ENCODE results near the gene TPCN2. TPM values are rescaled to one million over a fixed set of nuclear protein-coding genes. Genes with fewer than 3 reads are reported as not detected.
A peak's percentile ranks its signal among the peaks of the same experiment; 100 is the strongest.

TPCN2 gene
- total and polyA plus RNA-seq, 12 donors: 3.1 to 21.6 (median 10.4) TPM

DNA sequence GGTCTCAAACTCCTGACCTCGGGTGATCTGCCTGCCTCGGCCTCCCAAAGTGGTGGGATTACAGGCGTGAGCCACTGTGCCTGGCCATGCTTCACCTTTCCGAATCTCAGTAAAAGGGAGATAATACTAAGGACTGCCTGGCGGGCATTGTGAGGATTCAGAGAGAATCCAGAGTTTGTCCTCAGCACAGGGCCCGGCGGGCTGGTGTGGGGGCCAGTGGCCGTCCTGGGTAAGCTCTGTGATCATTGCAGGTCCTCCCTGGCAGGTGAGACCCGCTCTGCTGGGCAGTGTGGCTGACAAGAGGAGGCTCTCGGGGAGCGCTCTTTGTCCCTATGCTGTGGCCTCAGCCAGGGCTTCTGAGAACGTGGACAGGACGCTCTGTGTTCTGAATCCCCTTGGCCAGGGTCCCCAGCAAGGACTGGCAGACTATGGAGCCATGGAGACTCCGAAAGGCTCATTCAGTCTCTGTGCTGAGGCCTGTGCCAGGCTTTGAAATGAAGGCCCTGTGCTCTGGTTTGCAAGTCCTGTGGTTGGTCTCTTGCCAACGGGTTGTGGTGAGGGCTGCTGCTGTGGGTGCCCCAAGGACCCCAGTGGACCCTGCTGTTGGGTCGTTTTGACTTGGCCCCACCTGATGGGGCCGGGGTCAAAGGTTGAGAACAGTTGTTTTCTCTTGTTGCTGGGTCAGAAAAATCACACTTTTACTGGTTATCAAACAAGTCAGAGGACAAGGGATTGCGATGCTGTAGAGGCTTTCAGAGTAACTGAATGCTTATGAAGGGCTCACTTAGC, 2.1 kb downstream of the TPCN2 start:
- intact Hi-C loops (cut with DNase I): no loop called here
- H3K9me3 ChIP-seq (replicated peaks in 1 of 3): no peaks in the 10 kb centered on the region
- peaks cover 0 to 6% of the 10 kb centered on the region in 2 donors for H3K36me3 ChIP-seq (replicated peaks in 1 of 2)
- peak in 1 of 7 donors; percentile 14 for DNase-seq
- no peaks in the 10 kb centered on the region for H3K27me3 ChIP-seq
- peak overlapping the region in 3 of 5 donors; percentile 25 to 94 (median 37) for H3K27ac ChIP-seq
- peaks cover 4 to 36% of the 10 kb centered on the region in 2 donors for H3K4me1 ChIP-seq (replicated peaks in 1 of 2)
- 78 to 85% (median 82%) methylated on average over 12 to 18 of the region's 18 CpGs for WGBS, 4 donors
- no peak overlapping the region for H3K4me3 ChIP-seq
- TF ChIP-seq POLR2A (IDR thresholded peaks at IDR 0.05): no peak
- TF ChIP-seq, protein P1, sequence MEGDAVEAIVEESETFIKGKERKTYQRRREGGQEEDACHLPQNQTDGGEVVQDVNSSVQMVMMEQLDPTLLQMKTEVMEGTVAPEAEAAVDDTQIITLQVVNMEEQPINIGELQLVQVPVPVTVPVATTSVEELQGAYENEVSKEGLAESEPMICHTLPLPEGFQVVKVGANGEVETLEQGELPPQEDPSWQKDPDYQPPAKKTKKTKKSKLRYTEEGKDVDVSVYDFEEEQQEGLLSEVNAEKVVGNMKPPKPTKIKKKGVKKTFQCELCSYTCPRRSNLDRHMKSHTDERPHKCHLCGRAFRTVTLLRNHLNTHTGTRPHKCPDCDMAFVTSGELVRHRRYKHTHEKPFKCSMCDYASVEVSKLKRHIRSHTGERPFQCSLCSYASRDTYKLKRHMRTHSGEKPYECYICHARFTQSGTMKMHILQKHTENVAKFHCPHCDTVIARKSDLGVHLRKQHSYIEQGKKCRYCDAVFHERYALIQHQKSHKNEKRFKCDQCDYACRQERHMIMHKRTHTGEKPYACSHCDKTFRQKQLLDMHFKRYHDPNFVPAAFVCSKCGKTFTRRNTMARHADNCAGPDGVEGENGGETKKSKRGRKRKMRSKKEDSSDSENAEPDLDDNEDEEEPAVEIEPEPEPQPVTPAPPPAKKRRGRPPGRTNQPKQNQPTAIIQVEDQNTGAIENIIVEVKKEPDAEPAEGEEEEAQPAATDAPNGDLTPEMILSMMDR (IDR thresholded peaks at IDR 0.05): no peak

DNA sequence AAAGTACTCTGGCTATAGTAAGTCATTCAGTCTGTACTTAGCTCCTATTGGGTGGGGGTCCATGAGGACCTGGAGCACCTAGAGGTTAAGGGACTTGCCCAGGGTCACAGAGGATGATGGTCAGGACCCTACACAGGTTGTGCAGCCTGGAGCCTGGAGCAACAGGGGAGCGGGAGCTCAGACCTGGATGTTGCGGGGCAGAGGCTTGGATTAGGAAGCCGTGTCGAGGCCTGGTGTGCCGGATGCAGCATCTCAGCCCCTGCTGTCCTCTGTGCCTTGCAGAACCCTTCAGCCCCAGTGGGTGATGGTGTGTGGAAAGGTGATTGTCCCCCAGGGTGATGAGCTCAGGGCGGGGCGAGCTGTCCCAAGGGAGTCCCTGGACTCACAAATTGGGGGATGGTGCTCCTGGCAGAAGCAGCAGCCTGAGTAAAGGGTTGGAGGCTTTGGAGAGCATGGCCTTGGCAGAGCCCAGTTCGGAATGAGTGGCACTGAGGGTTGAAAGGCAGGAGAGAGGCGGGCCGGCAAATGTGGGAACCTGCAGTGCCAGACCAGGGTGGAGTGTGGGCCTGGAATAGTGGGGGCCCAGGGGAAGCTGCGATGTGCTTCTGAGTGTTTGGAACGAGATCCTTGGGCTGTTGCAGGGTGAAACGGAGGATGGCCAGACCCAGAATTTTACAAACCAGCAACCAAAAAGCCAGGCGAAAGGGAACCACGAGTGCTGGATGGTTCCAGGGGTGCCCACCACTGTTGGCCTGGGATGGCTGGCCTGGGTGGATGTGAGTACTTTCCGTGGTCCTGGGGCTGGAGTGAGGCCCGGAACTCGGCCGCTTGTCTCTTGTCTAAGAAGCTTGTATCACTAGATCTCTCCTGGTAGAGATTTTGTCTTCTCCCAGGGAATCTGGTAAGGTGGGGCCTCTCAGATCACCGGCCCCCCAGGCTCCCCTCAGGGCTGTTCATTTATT, 2.9 kb downstream of the TPCN2 start:
- H3K4me1 ChIP-seq (replicated peaks in 1 of 2): peaks cover 4 to 36% of the 10 kb centered on the region in 2 donors
- peak; percentile 46 to 78 (median 73) for DNase-seq
- no peaks in the 10 kb centered on the region for H3K27me3 ChIP-seq
- WGBS, 4 donors: 60 to 74% (median 70%) methylated on average over 9 to 20 of the region's 20 CpGs
- peaks cover 0 to 6% of the 10 kb centered on the region in 2 donors for H3K36me3 ChIP-seq (replicated peaks in 1 of 2)
- H3K27ac ChIP-seq: peak overlapping the region in 3 of 5 donors; percentile 25 to 94 (median 37)
- no peak overlapping the region for H3K4me3 ChIP-seq
- no peaks in the 10 kb centered on the region for H3K9me3 ChIP-seq (replicated peaks in 1 of 3)
- intact Hi-C loops (cut with DNase I): no loop called here
- TF ChIP-seq, protein P1 (IDR thresholded peaks at IDR 0.05): no peak
- TF ChIP-seq POLR2A (IDR thresholded peaks at IDR 0.05): no peak

- DNase-seq: no peak
- H3K9me3 ChIP-seq (replicated peaks in 1 of 3): no peaks in the 10 kb centered on the region
- intact Hi-C loops (cut with DNase I): no loop called here
- H3K27me3 ChIP-seq: no peaks in the 10 kb centered on the region
- peaks cover 0 to 6% of the 10 kb centered on the region in 2 donors for H3K36me3 ChIP-seq (replicated peaks in 1 of 2)
- H3K27ac ChIP-seq: peak overlapping the region in 1 of 5 donors; percentile 37
- H3K4me3 ChIP-seq: no peak overlapping the region
- peaks cover 4 to 36% of the 10 kb centered on the region in 2 donors for H3K4me1 ChIP-seq (replicated peaks in 1 of 2)
- WGBS, 4 donors: 80 to 82% (median 81%) methylated on average over 1 to 21 of the region's 21 CpGs
- no peak for TF ChIP-seq POLR2A (IDR thresholded peaks at IDR 0.05)
- TF ChIP-seq, protein P1 (IDR thresholded peaks at IDR 0.05): no peak
Observed at GRCh38 chr11:69052343-69053168, 3.8 kb downstream of the TPCN2 start.
